ENCODE results near the gene WDR70. TPM values are rescaled to one million over a fixed set of nuclear protein-coding genes. Genes with fewer than 3 reads are reported as not detected.
"Not testable (repeated sequence)": the region's sequence is repeated elsewhere in the genome, so short reads cannot be mapped to it uniquely, and the experiment has no call there.

Gene WDR70
- total RNA-seq, 2 experiments from 2014 or later: 24.5 to 34.6 TPM

GRCh38 chr5:37453252-37453651, 74.1 kb downstream of the WDR70 start:
- H3K27ac Mint-ChIP-seq; H3K9me3 ChIP-seq (ENCODE audit: control insufficient read depth in 1 of 2, insufficient read depth in 1 of 2, low read length in 2 of 2); H3K4me1 Mint-ChIP-seq (ENCODE audit: low read depth); H3K36me3 ChIP-seq (ENCODE audit: insufficient read depth, low read length); POLR2A ChIA-PET; H3K27me3 Mint-ChIP-seq; H3K9me3 Mint-ChIP-seq; CTCF ChIA-PET; H3K27me3 ChIP-seq (ENCODE audit: control insufficient read depth in 1 of 2, insufficient read depth in 2 of 2, low read length in 2 of 2); ATAC-seq (ENCODE audit: poor library complexity); H3K4me3 Mint-ChIP-seq; DNase-seq; H3K4me1 ChIP-seq (ENCODE audit: insufficient read depth, low read length); H3K27ac ChIP-seq (ENCODE audit: low read depth in 1 of 2, low read length in 2 of 2); intact Hi-C loops (cut with DNase I, micrococcal nuclease); H3K4me3 ChIP-seq (ENCODE audit: low read length): not testable (repeated sequence)
- H3K36me3 Mint-ChIP-seq (ENCODE audit: low read depth): peaks cover 85% of the 10 kb centered on the region

DNA sequence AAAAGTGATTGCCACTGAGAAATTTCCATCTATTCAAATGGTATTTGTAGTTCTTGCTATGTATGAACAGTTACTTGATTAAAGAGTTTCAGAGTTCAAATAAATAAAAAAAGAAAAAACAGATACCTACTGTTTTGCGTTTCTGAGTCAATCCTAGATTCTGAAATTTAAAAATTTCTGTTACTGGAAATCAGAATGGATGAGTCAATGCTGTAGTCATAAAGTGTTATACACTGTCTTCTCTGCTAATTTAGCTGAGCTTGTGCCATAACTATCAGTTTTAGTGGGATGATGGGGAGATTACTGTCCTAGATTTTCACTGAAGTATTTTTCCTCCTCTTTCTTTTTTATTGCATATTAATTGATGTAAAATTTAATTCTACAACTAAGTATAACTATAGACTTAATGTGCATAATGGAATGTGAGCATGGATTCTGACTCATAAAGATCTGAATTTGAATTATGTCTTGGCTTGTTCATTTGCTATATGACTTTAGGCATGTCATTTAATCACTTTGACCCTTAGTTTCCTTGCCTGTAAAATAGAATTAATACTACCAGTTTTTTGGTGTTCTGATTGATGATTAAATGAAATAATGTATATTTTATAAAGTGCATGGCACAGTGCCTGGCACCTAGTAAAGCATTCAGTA, 75.4 kb downstream of the WDR70 start:
- ATAC-seq (ENCODE audit: poor library complexity); H3K36me3 ChIP-seq (ENCODE audit: insufficient read depth, low read length); H3K4me3 ChIP-seq (ENCODE audit: low read length); H3K27me3 Mint-ChIP-seq; H3K9me3 ChIP-seq (ENCODE audit: control insufficient read depth in 1 of 2, insufficient read depth in 1 of 2, low read length in 2 of 2); H3K4me1 ChIP-seq (ENCODE audit: insufficient read depth, low read length); H3K9me3 Mint-ChIP-seq; H3K4me1 Mint-ChIP-seq (ENCODE audit: low read depth); H3K27ac ChIP-seq (ENCODE audit: low read depth in 1 of 2, low read length in 2 of 2); H3K27me3 ChIP-seq (ENCODE audit: control insufficient read depth in 1 of 2, insufficient read depth in 2 of 2, low read length in 2 of 2); H3K27ac Mint-ChIP-seq; DNase-seq; POLR2A ChIA-PET; CTCF ChIA-PET; H3K4me3 Mint-ChIP-seq; intact Hi-C loops (cut with DNase I, micrococcal nuclease): not testable (repeated sequence)
- H3K36me3 Mint-ChIP-seq (ENCODE audit: low read depth): peaks cover 76% of the 10 kb centered on the region

DNA sequence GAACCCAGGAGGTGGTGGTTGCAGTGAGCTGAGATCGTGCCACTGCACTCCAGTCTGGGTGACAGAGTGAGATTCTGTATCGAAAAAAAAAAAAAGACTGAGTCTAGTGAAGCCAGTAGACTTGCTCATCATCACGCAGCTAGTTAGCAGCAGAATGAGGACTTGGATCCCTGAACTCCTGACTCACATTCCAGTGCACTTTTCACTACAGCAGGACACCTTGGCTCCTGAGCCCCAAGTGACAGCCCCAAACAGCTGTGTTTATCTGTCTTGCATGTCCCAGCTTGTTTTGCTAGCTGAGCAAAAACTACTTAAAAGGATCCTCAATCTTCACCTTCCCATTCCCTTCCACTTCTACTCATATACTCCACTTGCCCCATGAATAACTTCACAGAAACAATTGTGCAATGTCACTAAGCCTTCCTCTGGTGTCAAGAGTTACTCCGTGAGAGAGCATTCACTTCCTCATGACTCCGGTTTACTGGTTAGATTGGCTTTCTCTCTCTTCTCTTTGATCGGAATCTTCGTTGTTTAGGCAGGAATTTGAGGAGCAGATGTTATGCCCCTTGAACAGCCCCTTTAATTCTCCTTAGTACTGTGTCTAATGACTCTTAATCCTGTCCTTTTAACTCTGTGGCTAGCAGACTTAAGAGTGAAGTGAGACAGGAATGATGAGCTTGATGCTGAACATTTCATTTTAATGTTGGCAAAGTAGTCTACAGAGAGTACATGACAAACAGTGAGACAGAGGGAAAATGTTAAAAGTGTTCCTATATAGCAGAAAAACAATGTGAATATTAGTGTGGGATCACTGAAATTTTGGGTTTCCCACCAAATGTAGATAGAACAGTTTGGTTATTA, 84.3 kb downstream of the WDR70 start:
- H3K4me1 Mint-ChIP-seq (ENCODE audit: low read depth); H3K4me1 ChIP-seq (ENCODE audit: insufficient read depth, low read length); H3K27me3 Mint-ChIP-seq; H3K9me3 Mint-ChIP-seq; H3K27ac Mint-ChIP-seq; ATAC-seq (ENCODE audit: poor library complexity); H3K9me3 ChIP-seq (ENCODE audit: control insufficient read depth in 1 of 2, insufficient read depth in 1 of 2, low read length in 2 of 2); POLR2A ChIA-PET; intact Hi-C loops (cut with DNase I, micrococcal nuclease); H3K27me3 ChIP-seq (ENCODE audit: control insufficient read depth in 1 of 2, insufficient read depth in 2 of 2, low read length in 2 of 2); H3K36me3 ChIP-seq (ENCODE audit: insufficient read depth, low read length); H3K4me3 Mint-ChIP-seq; H3K27ac ChIP-seq (ENCODE audit: low read depth in 1 of 2, low read length in 2 of 2); DNase-seq; CTCF ChIA-PET; H3K4me3 ChIP-seq (ENCODE audit: low read length): not testable (repeated sequence)
- H3K36me3 Mint-ChIP-seq (ENCODE audit: low read depth): peaks cover 33% of the 10 kb centered on the region

DNA sequence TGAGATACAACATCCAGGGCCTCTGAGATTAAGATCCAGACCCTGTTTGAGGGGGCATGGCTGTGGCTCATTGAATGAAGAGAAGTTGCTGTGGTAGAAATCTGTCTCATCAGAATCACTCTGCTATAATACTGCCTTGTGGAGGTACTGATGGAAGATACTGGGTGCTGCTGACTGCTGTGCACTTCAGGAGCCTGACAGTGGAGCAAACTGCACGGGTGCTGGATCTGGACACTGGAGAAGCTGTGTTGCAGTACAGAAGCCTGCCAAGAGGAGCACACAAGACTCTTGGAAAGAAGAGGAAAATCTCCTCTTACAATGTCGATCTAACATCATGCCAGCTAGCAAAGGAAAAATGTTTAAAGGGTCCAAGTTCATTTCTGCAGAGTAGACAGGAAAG, 85.5 kb downstream of the WDR70 start:
- intact Hi-C loops (cut with DNase I, micrococcal nuclease); H3K9me3 Mint-ChIP-seq; H3K27me3 ChIP-seq (ENCODE audit: control insufficient read depth in 1 of 2, insufficient read depth in 2 of 2, low read length in 2 of 2); ATAC-seq (ENCODE audit: poor library complexity); H3K4me3 Mint-ChIP-seq; H3K36me3 ChIP-seq (ENCODE audit: insufficient read depth, low read length); H3K4me1 ChIP-seq (ENCODE audit: insufficient read depth, low read length); CTCF ChIA-PET; H3K27ac Mint-ChIP-seq; DNase-seq; H3K27ac ChIP-seq (ENCODE audit: low read depth in 1 of 2, low read length in 2 of 2); POLR2A ChIA-PET; H3K4me3 ChIP-seq (ENCODE audit: low read length); H3K27me3 Mint-ChIP-seq; H3K9me3 ChIP-seq (ENCODE audit: control insufficient read depth in 1 of 2, insufficient read depth in 1 of 2, low read length in 2 of 2); H3K4me1 Mint-ChIP-seq (ENCODE audit: low read depth): not testable (repeated sequence)
- peaks cover 42% of the 10 kb centered on the region for H3K36me3 Mint-ChIP-seq (ENCODE audit: low read depth)

DNA sequence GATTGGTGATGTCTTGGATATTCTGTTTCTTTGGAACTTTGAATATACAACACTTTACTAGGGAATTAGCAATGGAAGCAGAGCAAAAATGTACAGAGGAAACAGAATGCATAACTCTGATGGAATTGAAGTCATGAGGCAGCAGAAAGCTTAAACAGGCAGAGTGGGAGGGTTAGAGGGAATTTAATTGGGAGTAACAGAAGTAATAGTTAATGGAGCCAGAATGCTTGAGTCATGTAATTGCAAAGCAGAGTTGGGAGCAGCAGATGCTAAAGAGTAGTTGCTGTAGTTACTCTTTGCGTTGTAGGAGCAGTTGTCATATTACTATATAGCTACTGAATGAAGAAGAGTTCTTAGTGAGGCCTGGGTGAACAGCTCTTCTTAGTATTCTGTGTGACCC, 90.3 kb downstream of the WDR70 start:
- ATAC-seq (ENCODE audit: poor library complexity); H3K27ac Mint-ChIP-seq; H3K4me3 ChIP-seq (ENCODE audit: low read length); H3K9me3 Mint-ChIP-seq; intact Hi-C loops (cut with DNase I, micrococcal nuclease); H3K27me3 Mint-ChIP-seq; POLR2A ChIA-PET; H3K4me3 Mint-ChIP-seq; H3K36me3 ChIP-seq (ENCODE audit: insufficient read depth, low read length); H3K27me3 ChIP-seq (ENCODE audit: control insufficient read depth in 1 of 2, insufficient read depth in 2 of 2, low read length in 2 of 2); CTCF ChIA-PET; H3K4me1 ChIP-seq (ENCODE audit: insufficient read depth, low read length); H3K27ac ChIP-seq (ENCODE audit: low read depth in 1 of 2, low read length in 2 of 2); DNase-seq; H3K4me1 Mint-ChIP-seq (ENCODE audit: low read depth): not testable (repeated sequence)
- H3K36me3 Mint-ChIP-seq (ENCODE audit: low read depth): peaks cover 49% of the 10 kb centered on the region
- peaks cover 5 to 16% of the 10 kb centered on the region in 2 experiments for H3K9me3 ChIP-seq (ENCODE audit: control insufficient read depth in 1 of 2, insufficient read depth in 1 of 2, low read length in 2 of 2)
